WI38 (cell line): ENCODE data around the gene SCMH1.

Experiments used
- H3K4me3 ChIP-seq: 2 replicates; pipeline ENCODE4 v1.5.1; 2011; ENCODE audit warnings: low read depth, mild to moderate bottlenecking, control low read depth, low read length
- TF ChIP-seq, protein P1 (sequence below): IDR thresholded peaks from 2 replicates; pipeline ENCODE4 v1.5.1; 2012; ENCODE audit warnings: low read depth, mild to moderate bottlenecking, control low read depth, low read length

SCMH1 gene

DNA sequence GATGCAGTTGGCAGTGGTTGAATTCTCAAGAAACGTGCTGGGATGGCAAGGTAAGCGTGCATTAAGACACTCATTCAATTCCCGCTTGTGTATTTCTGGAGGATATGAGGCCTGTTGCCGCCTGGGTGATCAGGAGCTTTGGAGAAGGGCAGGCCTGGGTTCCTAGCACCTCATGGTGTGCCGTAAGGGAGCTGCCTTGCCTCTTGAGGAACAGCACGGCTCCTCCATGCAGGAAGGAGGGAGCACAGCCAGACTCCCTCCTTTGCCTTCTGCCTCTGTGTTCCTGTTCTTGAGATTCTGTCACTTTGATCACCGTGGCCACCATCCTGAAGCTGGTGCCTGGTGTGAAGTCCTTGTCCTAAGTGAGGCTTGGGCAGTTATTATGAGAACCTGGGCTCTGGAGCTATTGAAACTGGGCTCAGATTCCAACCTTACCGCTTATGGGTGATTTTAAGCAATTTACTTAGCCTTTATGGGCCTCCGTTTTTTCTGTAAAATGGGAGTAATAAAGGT is 238.9 kb downstream of the SCMH1 start:
- no peak overlapping the region for H3K4me3 ChIP-seq
- TF ChIP-seq, protein P1, sequence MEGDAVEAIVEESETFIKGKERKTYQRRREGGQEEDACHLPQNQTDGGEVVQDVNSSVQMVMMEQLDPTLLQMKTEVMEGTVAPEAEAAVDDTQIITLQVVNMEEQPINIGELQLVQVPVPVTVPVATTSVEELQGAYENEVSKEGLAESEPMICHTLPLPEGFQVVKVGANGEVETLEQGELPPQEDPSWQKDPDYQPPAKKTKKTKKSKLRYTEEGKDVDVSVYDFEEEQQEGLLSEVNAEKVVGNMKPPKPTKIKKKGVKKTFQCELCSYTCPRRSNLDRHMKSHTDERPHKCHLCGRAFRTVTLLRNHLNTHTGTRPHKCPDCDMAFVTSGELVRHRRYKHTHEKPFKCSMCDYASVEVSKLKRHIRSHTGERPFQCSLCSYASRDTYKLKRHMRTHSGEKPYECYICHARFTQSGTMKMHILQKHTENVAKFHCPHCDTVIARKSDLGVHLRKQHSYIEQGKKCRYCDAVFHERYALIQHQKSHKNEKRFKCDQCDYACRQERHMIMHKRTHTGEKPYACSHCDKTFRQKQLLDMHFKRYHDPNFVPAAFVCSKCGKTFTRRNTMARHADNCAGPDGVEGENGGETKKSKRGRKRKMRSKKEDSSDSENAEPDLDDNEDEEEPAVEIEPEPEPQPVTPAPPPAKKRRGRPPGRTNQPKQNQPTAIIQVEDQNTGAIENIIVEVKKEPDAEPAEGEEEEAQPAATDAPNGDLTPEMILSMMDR, result no peak

DNA sequence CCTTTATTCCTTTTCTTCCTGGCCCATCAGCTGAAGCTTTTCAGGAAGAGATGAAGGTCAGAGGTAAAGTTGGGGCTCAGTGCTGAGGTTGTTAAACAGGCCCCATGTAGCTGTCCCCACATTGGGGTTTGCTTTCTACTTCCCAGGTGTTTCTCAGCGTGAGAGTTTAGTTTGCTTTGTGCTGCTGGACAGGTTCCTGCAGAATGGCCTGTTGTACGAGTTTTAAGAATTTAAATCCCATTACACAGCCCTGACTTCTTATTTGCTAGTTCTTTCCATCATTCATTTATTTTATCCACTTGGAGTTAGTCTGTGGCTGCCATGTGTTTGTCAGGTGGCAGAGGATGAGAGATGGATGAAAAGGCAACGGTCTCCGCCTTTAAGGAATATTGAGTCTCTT is 243.4 kb downstream of the SCMH1 start:
- TF ChIP-seq, protein P1, result no peak
- no peak overlapping the region for H3K4me3 ChIP-seq

DNA sequence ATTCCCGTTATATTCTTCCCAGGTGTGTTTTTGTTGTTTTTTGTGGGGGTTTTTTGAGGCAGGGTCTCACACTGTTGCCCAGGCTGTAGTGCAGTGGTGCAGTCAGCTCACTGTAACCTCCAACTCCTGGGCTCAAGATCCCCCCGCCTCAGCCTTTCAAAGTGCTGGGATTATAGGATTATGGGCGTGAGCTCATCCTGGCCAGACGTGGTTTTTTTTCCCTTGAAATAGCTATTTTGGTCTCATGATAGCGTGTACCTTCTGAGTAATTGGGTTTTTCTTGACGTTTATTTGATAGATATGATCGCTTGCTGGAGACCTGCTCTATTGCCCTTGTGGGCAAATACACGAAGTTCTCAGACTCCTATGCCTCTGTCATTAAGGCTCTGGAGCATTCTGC is 245.0 kb downstream of the SCMH1 start:
- H3K4me3 ChIP-seq, result no peak overlapping the region
- TF ChIP-seq, protein P1, result no peak

DNA sequence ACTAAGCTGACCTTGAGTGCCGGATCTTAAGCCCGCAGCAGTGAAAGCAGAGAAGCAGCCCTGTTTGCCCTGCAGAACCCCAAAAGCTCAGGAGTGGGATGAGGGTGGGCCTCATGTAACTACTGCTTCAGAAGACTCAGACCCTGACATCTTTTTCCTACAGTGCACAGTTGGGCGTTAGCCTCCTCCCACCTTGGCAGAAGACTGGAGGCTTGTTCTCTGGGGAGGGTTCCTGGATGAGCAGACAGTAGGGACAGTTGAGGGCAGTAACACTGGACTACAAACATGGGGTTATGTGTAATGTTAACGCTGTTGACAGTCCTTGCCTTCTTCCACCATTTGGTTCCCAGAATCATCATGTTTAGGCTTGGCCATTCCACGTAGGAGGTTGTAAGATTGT is 253.0 kb downstream of the SCMH1 start:
- H3K4me3 ChIP-seq, result no peak overlapping the region

DNA sequence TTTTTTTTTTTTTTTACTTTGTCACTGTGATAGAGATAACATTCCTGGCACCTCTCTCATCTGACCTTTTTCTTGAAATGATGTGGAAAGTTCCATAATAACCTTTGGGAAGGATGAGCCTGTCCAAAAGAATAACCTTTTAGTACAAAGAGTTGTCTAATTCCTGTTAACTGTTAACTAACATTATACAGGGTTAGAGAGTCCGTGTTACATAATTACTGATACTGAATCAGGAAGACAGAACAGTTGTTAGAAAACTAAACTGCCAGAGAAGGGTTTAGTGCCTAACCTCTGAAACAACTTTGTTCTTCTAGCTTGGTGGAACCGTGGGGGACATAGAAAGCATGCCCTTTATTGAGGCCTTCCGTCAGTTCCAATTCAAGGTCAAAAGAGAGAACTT is 253.8 kb downstream of the SCMH1 start:
- TF ChIP-seq, protein P1, result no peak
- no peak overlapping the region for H3K4me3 ChIP-seq

More for the DNA sequence above, 253.0 kb downstream of the SCMH1 start:
- TF ChIP-seq, protein P1, result no peak

DNA sequence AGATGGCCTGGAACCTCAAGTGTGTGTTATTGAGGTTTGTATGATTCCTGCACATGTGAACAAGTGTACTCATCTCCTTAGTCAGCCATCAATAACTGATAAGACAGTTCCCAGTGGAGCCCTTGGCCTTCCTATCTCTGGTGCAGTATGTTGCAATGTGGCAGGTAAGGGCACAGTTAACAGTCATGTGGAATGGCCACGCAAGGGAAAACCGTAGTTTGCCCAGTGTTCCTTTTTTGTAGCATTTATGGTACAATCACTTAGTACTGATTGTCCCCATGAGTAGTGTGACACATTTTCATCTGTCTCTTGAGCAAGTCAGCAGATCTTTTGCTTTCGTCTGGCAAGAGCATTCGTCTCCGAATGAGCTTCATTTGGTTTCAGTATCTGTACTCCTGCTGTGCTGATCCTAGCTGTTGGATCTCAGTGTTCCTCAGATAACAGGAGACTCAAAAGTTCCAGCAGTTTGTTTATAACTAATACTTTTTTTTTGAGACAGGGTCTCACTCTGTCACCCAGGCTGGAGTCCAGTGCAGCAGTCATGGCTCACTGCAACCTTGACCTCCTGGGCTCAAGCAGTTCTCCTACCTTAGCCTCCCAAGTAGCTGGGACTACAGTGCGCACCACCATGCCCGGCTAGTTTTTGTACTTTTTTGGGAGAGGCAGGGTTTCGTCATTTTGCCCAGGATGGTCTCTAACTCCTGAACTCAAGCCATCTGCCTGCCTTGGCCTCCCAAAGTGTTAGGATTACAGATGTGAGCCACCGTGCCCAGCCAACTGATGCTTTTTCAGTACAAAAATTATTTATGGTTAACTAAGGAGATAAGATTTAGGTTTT is 254.4 kb downstream of the SCMH1 start:
- TF ChIP-seq, protein P1, result no peak
- no peak overlapping the region for H3K4me3 ChIP-seq

DNA sequence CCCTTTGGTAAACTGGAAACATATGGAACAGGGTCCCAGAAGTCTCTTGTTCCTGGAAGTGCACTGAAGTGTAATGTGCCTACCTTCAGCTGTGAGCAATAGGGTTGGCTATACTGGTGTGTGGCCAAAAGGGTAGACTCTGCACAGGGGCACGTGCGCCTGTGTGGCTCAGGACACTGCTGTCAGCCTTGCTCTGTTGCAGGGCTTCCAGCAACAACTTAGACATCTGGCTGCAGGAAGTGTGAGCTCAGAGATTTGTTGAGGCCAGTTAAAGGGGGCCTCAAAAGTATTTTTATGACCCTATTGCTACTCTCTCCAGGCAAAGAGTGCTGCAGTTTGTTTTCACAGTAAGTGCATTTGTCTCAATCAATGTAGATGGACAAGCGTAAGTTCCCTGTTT is 255.2 kb downstream of the SCMH1 start:
- TF ChIP-seq, protein P1, result no peak
- H3K4me3 ChIP-seq, result no peak overlapping the region
